Activated CD4-positive, alpha-beta T cell treated with anti-CD3 and anti-CD28 coated beads, Interleukin-2, amount 50 U/mL, for 4 hours (primary cell): ENCODE data around the gene P4HB.

ENCODE experiments used
- DNase-seq, 2 experiments: peaks; one replicate each; pipeline ENCODE4 v3.0.0-alpha.2; 2020

Gene P4HB

DNA sequence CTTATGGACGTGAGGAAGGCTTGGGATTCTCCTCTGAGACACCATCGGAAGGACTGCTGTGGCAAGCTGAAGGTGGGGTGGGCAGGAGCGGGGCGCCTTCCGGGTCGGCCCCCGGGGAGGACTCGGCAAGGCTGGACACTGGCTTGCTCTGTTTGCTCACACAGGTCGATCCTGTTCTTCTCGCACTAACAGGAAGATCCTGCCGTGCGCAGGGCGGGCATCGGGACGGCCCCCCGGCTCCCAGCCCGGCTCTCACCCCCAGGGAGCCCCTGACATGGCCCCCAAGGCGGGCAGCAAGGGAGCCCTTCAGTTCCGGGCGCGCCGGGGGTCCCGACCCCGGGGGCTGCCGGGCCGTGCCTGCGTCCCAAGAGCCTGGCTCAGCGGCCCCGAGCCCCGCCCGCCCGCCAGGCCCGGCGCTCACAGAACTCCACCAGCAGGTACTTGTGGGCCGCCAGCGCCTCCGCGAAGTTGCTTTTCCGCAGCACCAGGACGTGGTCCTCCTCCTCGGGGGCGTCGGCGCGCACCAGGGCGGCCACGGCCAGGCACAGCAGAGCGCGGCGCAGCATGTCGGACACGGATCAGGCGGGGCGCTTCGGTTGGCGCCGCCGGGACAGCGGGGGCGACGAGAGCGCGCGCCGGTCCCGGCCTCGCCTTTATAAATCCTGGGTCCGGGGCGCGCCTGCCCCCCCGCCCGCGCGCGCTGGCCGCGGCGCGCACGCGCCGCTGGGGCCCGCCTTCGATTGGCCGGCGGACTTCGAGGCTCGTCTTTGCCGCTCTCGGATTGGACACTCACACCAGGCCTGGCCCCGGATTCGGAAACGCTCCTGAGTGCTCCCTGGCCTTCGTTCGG is at the start of gene P4HB:
P4HB (minus strand) TSS at position 630 of the 850 bp plus-strand sequence; CDS start at position 566, 64 bp downstream.
- DNase-seq: no peak

DNA sequence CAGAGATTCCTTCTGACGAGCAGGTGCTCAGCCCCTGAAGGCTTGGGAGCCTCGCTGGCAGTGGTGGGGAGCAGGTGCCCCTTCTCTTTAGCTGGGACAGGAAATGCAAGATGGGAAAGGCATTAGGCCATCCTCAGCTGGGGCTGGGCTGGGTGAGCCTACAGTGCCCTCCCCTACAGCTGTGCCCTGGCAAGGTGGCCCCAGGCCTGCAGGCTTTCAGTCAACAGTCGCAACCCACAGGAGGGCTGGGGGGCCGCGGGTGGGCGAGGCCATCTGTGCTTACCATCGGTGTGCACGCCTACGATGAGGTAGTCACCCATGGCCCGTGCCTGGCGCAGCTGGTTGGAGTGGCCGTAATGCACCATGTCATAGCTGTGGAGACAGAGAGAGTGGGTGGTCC is 48.9 kb upstream of the P4HB start:
- DNase-seq: no peak

DNA sequence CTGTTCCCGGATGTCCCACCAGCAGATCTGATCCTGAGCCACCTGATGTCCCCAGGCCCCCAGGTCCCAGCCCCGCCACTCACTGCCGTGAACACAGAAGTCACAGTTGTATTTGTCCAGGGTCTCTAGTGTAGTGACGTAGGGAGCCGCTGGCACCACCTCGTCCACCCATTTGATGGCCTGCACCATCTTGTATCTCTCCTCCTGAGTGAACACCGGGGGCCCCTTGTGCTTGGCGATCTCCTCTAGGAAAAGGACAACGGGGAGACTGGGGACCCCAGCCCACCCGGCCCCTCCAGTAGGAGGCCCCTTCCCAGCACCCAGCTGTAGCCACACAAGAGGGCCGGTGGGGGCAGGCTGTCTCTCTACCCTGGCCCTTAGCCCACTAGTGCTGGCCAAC is 48.5 kb upstream of the P4HB start:
- no peak for DNase-seq

DNA sequence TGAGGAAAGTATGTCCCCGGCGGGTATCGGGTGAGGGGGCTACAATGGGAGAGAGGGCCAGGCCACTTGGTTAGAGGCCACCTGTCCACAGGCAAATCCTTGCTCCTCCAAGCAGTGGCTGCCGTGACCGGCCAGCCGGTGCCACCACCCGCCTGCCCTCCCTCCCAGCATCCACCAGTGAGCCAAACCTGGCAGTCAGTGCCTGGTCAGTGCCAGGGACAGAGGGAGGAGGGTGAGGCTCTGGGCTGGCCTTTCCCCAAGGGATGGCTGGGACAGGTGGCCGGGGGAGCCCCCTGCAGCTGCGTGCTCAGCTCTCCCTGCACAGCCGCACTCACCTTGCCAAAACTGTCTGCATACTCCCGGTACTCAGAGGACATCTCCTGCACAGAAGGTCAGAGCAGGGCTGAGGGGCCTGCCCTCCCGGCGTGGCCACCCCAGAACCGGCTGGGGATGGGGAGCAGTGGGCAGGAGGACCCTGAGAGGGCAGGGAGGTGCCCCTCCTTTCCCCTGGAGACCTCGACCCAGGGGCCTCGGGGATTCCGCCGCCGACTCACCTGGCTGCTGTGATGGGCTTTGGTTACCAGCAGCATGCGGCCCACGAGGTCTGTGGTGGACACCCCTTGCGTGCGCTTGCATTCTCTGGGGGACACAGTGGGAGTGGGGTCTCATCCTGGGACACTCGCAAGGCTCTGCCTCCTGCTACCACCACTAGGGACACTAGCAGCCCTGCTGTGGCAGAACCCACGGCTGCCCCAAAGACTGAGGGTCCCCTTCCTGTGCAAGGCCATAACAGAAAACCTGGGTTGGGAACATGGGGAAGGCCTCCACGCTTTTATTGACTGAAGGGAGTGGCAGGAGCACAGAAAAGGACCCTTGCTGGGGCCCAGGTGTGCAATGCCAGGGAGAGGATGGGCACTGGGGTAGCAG is 47.1 kb upstream of the P4HB start:
- DNase-seq: no peak

DNA sequence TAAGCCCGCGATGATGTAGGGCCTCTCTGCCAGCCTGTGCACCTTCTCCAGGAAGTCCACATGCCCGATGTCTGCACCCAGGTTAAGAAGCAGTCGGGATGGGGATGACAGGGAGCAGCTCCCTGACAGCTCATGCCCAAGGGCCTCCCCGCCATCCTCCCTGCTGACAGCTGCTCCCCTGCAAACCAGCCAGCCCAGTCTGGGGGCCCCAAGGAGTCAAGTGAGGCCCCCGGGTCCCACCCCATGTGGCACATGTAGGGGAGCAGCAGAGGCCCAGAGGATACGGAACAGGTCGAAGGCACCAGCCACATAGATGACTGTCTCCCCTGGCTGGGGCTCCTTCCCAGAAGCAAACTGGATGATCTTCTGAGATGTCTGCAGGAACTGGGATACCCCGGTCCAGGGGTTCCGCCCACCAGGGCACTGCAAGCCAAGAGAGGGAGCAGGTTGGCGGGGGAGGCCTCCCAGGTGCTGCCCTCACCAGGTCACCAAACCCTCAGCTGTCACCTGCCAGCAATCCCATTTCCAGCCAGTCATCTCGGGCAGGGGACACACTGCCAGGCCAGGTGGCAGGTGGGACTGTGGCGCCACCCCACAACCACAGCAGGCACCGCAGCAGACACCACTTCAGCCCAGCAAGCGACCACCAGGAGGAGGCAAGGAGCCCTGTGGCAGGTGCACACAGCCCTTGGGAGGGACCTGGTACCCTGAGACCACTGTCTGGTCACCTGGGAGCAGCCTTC is 46.3 kb upstream of the P4HB start:
- DNase-seq: no peak

DNA sequence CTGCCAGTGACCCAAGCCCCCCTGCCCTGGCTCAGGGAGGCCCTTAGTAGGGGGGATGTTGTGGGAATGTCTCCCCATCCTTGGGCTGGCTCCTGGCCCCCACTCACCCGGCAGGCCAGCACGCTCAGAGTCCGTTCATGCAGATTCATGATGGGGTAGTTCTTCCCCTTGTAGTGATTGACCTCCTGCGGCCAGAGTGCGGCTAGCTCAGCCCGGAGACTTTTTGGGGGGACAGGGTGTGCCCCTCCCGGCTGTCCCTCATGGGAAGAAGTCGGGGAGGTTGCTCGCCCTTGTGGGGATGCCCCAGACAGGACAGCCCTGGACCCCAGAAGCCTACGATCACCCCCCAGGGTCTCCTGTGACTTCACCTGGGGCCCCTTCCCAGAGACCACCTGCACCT is 45.7 kb upstream of the P4HB start:
- no peak for DNase-seq

DNA sequence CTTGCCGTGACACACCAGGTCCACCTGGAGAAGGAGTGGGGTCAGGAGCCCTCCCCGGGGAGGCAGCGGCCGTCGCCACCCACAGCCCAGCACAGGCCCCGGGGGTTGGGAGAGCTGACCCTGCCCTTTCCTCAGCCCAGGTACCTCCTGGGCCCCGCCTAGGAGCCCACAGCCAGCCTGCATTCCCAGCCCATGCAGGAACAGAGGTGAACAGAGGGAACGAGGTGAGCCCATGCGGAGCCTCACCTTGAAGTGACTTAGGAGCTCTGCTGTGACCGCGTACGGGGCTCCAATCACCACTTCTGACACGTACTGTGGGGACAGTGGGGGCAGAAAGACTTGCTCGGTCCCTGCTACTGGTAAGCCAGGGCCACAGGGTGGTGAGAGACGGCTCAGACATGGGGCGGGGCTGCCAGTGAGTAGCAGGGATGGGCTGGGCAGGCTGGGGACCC is 45.1 kb upstream of the P4HB start:
- DNase-seq: no peak

DNA sequence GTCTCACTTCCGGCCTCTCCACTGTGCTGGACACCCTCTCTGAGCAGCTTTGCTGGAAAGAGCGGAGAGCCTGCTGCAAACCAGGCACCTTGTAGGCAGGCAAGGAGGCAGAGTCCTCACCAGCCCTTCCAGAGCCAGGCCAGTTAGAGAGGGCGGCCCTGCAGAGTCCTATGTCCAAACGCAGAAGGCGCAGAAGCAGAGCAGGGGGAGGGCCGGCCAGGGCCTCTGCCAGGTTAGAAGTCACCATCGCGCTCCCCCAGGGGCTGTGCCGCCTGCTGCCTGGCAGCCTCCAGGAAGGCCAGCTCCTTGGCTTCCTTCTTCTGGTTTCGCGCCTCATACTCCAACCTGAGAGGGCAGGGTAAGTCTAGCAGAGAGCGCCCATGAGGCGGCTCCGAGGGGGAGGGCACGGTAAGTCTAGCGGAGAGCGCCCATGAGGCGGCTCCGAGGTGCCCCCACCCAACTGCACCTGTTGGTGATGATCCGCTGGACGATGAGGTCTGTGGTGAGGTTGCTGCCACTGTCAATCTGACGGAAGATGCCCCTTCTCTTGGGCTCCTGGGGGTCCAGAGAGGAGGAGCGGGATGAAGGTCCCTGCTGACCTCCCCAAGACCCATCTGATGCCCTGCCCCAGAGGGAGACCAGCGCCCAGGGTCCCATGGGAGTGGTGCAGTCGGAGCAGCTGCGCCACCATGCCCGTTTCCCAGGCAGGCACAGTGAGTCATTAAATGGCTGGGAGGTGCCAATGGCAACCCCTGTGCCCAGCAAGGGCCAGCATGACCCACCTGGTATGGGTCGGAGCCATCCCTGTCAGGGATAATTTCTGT is 44.5 kb upstream of the P4HB start:
- no peak for DNase-seq

DNA sequence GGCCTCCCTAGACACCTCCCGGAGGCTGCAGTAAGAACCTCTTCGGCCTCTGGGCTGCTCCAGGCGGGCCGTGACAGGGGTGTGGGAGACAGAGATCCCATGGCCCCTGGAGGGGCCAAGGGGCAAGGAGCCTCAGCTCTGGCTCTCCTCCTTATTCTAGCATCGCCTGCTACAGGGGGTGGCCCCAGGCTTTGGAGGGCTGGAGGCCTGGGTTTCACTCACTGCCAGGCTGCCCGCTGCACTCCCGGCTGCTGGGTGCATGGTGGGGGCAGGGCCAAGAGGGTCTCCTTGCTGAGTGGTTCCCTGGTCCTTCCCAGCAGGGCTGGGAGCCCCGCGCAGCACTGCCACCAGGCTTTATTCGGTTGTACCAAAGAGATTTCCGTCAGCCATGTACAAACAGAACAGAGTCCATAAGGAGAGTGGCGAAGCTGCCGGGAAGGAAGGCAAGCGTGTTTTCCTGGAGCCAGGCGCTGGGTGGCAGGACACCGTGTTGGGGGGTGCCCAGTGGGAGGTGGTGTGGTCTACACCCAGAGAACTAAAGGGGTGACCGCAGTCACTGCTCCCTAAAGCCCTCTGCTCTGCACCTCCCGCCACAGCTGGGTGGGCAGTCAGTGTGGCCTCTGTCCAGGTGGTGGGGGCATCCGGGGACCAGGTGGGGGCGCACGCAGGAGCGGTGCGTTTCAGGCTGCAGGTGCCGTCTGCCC is 43.7 kb upstream of the P4HB start:
- no peak for DNase-seq

DNA sequence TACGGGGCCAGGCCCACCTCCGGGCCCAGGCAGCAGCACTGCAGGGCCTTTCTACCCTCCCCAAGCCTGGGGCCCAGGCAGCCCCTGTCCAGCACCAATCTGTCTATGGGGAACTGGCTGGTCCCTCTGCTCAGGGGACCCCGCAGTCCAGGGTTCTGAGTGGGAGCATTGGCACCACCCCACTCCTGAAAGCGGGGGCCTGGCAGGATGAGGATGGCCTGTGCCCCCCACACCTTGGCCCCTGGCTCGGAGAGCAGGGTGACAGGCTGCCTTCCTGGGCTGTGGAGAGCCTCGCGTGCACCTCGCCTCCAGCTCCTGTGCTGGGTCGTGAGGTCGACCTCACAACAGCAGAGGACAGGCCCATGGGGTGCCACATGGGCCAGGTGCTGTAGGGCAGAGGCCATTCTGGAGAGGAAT is 43.1 kb upstream of the P4HB start:
- DNase-seq: no peak

DNA sequence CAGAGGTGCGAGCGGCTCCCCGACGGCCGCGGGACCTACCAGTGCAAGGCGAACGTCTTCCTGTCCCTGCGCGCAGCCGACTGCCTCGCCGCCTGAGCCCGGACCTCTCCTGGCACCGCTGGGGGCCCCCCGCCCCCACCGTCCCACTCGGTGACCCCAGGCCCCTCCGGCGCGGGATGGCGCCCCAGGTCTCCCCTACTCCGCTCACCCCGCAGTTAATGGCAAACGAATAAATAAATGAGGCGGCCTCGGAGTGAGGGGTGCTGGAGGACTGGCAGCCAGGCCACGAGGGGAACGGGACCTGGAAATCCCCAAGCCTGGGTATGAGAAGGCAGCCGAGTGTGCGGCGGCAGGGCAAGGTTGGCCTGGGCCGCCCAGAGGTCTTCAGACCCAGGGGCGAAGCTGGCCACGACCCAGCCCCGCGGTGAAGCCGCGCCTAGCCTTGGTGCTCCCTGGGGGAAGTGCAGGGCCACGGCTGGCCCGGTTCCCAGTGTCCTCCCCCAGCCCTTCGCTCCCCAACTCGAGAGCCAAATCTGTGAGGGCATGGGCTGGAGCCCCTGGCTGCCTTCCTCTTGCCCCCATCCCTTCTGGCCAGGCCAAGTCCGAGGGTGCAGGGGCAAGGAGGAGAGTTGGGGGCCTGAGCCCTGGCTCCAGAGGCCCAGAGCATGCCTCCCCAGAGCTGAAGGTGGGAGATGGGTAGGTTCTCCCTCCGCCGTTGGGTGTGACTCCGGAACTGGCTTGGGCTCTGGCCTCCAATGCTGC is 42.5 kb upstream of the P4HB start:
- DNase-seq: no peak

DNA sequence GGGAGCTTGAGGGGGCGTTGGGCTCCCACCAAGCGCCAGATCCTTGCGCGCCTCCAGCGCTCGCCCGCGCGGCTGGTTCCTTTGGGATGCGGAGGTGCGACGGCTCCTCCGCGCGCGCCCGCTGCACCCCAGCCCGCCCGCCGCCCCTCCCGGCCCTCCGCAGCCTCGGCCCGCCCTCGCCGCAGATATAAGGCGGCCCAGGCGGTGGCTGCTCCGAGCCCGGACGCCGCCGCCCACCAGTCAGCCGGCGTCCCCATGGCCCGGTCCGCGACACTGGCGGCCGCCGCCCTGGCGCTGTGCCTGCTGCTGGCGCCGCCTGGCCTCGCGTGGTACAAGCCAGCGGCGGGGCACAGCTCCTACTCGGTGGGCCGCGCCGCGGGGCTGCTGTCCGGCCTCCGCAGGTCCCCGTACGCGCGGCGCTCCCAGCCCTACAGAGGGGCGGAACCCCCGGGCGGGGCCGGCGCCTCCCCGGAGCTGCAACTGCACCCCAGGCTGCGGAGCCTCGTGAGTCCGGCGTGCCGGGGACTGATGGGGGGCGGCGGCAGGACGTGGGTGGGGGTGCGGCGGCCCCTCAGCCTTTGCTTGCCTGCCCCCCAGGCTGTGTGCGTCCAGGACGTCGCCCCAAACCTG is 41.8 kb upstream of the P4HB start, which contains the start of gene NPB:
NPB (plus strand) TSS at position 216 of the 630 bp plus-strand sequence; CDS start at position 256, 40 bp downstream.
- DNase-seq: no peak

DNA sequence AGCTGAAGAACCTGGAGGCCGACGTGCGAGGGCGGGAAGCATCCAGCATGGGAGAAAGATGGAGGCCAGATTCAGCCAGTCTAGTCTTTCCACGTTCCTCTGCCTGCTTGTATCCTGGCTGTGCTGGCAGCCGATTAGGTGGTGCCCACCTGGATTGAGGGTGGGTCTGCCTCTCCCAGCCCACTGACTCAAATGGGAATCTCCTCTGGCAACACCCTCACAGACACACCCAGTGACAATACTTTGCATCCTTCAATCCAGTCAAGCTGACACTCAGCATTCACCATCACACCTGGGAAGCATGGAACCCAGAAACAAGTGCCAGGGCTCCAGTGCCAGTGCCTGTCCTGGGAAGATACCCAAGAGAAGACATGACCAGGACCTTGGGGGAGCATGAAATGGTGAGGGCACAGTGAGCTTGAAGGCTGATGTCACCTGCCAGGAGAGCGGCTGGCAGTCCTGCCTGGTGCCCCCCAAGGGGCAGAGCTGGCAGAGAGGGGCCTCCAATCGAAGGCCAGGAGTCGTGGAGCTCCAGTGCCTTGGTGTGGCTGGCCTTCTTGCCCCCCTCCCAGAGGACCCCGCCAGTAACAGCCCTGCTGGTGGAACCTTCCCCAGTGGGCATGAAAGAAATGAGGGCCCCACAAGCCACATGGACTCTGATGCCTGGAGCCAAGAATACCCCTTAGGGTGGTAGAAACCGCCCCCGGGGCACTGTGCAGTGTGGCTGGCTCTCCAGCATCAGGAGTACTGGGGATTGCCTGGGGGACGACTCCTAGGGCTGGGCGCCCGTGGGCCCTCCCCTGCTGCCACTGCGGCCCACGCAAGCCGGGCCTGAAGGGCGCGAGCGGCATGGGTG is 41.1 kb upstream of the P4HB start:
- no peak for DNase-seq

DNA sequence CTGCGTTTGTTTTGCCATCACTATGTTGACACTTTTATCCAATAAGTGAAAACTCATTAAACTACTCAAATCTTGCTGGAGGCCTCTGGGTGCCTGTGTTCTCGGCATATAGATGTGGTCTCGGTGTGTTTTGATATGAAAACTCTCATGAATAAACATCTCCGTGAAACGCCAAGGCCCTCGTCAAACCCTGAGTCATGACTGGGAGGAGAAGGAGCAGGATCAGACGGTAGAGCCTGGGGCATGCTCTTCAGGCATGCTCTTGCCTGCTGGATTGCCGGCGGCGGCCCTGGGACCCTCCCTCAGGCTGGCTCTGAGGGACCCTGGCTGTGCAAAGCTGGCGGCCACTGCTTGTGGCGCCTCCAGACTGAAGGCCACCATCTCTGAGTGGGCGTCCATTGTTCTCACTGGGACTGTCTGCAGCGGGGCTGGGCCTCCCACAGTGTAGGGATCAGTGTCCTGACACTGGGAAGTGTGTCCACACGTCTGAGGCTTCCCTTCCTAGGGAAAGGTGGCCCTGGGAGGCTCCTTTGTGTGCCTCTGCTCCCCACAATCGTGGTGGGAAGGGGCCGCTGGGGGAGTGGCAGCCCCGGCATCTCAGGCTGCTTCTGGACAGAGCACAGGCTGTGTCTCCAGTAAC is 40.0 kb upstream of the P4HB start:
- DNase-seq: no peak

DNA sequence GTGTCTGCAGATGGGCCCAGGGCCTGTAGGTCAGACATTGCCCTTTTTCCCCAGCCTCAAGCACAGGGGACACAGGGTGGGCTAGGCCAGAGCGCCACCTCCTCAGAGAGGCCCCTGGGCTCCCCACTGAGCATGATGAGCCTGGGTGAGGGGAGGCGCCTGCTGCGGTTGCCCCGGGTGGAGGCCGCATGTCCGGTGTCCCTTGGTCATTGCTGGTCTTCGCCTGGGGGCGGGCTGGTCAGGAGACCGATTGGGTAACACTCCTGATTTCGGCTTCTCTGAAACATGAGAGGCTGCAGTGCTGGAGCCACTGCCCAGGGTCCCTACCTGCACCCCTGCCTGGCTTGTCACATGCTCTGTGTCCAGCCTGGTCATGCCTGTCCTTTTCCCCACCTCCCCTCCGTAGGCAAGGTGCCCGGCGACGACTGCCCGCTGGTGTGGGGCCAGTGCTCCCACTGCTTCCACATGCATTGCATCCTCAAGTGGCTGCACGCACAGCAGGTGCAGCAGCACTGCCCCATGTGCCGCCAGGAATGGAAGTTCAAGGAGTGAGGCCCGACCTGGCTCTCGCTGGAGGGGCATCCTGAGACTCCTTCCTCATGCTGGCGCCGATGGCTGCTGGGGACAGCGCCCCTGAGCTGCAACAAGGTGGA is 39.3 kb upstream of the P4HB start:
- DNase-seq: no peak

DNA sequence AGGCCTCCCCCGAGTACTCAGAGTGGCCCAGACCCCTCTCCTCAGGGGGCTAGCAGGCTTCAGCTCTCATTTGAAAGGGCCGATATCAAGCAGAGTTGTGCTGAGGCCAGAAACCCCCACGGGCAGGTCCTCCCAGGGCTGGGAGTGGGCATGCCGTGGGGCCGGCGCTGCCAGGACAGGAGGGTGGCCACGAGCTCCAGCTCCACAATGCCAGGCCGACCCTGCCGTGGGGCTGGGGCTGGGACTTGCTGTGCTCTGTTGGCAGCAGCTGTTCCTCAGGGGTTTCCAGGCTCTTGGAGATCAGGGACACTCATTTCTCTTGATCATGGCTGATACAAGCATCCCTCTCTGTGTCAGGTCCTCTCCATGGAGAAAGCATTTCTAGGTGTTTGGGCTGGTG is 38.5 kb upstream of the P4HB start:
- no peak for DNase-seq

DNA sequence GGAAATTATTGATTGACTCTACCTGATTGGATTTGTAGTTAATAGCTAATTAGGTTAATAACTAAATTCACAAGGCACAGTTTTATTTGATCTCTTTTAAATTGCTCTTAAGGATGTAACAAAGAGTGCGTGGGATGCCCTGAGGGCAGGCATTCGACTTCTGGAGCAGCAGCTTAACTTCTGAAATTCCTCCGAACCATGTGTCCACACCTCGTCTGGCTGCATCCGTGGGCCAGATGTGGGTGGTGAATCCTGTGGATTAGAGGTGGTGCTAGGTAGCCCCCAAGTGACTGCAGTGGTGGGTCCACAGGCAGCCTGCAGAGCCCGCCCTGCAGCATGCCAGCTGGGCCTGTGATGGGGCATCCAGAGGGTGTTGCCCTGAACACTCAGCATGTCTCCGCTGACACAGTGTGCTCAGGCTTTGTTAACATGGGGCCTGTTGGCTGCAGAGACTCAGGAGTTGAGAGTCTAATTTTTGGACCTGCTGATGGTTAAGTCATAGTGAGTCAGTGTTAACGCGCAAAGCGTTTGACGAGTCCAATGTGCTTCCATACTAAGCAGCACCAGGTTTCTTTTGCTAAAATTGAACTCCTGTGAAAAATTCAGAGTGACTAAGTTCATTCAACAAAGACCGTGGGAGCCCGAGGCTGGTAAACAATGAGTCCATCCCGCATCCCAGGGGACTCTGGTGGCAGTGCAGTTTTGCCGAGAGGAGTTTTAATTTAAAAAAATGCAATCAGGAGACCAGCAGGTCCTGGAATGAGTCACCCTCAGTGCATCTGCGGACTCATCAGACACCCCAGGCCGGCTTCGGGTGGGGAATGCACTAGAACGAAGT is 37.9 kb upstream of the P4HB start:
- no peak for DNase-seq
